ENCODE data around the gene CCDC80.

DNA sequence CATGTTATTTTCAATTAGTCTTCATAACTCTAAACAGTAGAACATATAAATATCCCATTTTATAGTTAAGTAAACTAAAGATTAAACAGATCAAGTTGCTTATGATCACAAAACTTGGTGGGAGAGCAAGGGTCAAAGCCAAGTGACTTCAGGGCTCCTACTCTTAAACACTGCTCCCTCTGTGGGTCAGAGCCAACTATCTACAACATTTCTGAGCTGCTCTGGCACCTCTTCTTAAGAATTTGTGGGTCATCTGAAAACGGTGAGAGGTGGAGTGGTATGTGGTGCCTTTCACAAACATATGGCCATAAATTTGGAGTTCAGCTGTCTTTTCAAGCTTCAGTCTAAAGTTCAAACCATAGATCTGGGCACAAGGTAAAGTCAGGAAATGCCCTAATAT is 90.1 kb downstream of the CCDC80 start:
- TF ChIP-seq CTCF (IDR thresholded peaks at IDR 0.05; ENCODE audit: low read depth, low read length) (no peak), POLR2A (IDR thresholded peaks at IDR 0.05; ENCODE audit: extremely low read depth, insufficient read length) (no peak)

Measured in NB4 (cell line).